Right lobe of liver (tissue), 6 donors: ENCODE measurements around the gene CCK. TPM values are rescaled to one million over a fixed set of nuclear protein-coding genes. Genes with fewer than 3 reads are reported as not detected.

Experiments
- ATAC-seq, 4 donors: fragments of 200-7000 bp; cut with Tn5 transposase; one replicate each; pipeline ENCODE4 v1.9.1; 2020; ENCODE audit warnings: mild to moderate bottlenecking in 4 of 4, moderate library complexity in 4 of 4
- DNase-seq, 3 donors: peaks; one replicate each; pipeline ENCODE4 v3.0.0-alpha.2; 2020
- H3K27ac ChIP-seq, 3 donors: fragments of 200-600 bp; one replicate each; pipeline ENCODE4 v1.8.0; 2022
- H3K27me3 ChIP-seq, 2 donors: fragments of 200-600 bp; one replicate each; pipeline ENCODE4 v1.8.0; 2022
- H3K36me3 ChIP-seq, 4 donors: fragments of 200-600 bp; sonication (generic) in 1 of 4; one replicate each; pipeline versions ENCODE4 v1.5.1 to v1.8.0; 2017 to 2022; ENCODE audit warnings: control low read depth in 1 of 4
- H3K4me1 ChIP-seq, 4 donors: fragments of 200-600 bp; sonication (generic) in 1 of 4; one replicate each; pipeline versions ENCODE4 v1.5.1 to v1.8.0; 2017 to 2022; ENCODE audit warnings: control low read depth in 1 of 4
- H3K4me3 ChIP-seq, 3 donors: fragments of 200-600 bp; one replicate each; pipeline ENCODE4 v1.8.0; 2022
- H3K9me3 ChIP-seq, 4 donors: fragments of 200-600 bp; sonication (generic) in 1 of 4; one replicate each; pipeline versions ENCODE4 v1.5.1 to v1.8.0; 2017 to 2022; ENCODE audit warnings: control low read depth in 1 of 4
- CTCF ChIP-seq, 4 donors: fragments of 200-600 bp in 3 of 4; fragments of 450-650 bp in 1 of 4; IDR thresholded peaks; one replicate each; pipeline versions ENCODE4 v1.5.1 to v1.8.0; 2016 to 2022; ENCODE audit warnings: antibody characterized with exemption in 4 of 4, mild to moderate bottlenecking in 2 of 4
- POLR2A ChIP-seq: fragments of 450-650 bp; IDR thresholded peaks from one replicate; pipeline ENCODE4 v1.6.1; 2017; ENCODE audit warnings: antibody characterized with exemption, mild to moderate bottlenecking
- WGBS: methylation state at CpG from one replicate; pipeline ENCODE4 v1.1.6; 2018; ENCODE audit warnings: low coverage, low lambda C conversion rate; ENCODE audit not compliant: insufficient coverage; ENCODE audit errors: missing lambda C conversion rate; 5-methylcytosine and 5-hydroxymethylcytosine counted together
- intact Hi-C, 2 donors: fragments of 100-400 bp; cut with DNase I; formaldehyde crosslinking; loops; one replicate each; pipeline versions ENCODE4 v1.11.2 to v1.14.1; 2022
- small RNA-seq, 2 experiments: library from RNA; depleted of rRNA; stranded (forward); fragments of <200 nt; gene quantifications; one replicate each; pipeline ENCODE3, GENCODE V24; 2016
- total RNA-seq, 6 experiments: library from RNA; depleted of rRNA in 2 of 6; stranded (reverse); fragments of >200 nt in 2 of 6; fragmentation: NEBNext Ultra II Directional in 3 of 6; extraction: Animal tissue kit (Norgen Biotek cat#: 25700) in 3 of 6; gene quantifications; one replicate each; pipeline versions ENCODE4 v1.1.0 to v1.2.4, GENCODE V29; 2016 to 2023
- donor health status: DM: no; HTN: yes; CAD: no.
- donor health status: DM: no; HTN: no; CAD: no.
- donor health status: DM: no; HTN: no; CAD: no.
- donor health status: DM: no; HTN: yes; CAD: no.
- donor health status: DM: no; HTN: yes; CAD: no.

The CCK gene
- total RNA-seq, 6 experiments from 2014 or later: not detected

- DNase-seq (no peak), ATAC-seq (no peak)
- no peaks in the 10 kb centered on the region for H3K27me3 ChIP-seq
- H3K4me1 ChIP-seq: no peaks in the 10 kb centered on the region
- no peak overlapping the region for H3K27ac ChIP-seq
- H3K4me3 ChIP-seq: no peak overlapping the region
- TF ChIP-seq POLR2A: no peak
- TF ChIP-seq CTCF (IDR thresholded peaks at IDR 0.05): no peak
- no peaks in the 10 kb centered on the region for H3K9me3 ChIP-seq
- WGBS: 58% methylated on average over 2 of the region's 12 CpGs
- intact Hi-C loops: no loop called here
- peaks cover 0 to 15% (median 2%) of the 10 kb centered on the region in 4 donors for H3K36me3 ChIP-seq
These were observed 56.1 kb downstream of the CCK start for GRCh38 chr3:42209917-42210316.

Small RNAs within 50 kb of the gene (small RNA-seq; reads per million reads assigned to genes)
- 0 reads per million in 2 experiments for gene RNU4-78P

Other genes with a start within 250 kb of the CCK start
- gene TRAK1, start 174.8 kb downstream of the CCK start, total RNA-seq: 10 to 100 TPM in 5 of 6 experiments, 1 to 10 TPM in 1; 9.5 to 16.4 (median 12.2) TPM
- not detected for gene LYZL4, start 144.4 kb upstream of the CCK start, total RNA-seq
- 10 to 100 TPM in 5 of 6 experiments, 1 to 10 TPM in 1; 1.9 to 34.5 (median 18.2) TPM for gene VIPR1, start 236.5 kb upstream of the CCK start, total RNA-seq